ENCODE measurements around the gene INSC. TPM values are rescaled to one million over a fixed set of nuclear protein-coding genes. Genes with fewer than 3 reads are reported as not detected.

Gene INSC
- total and polyA plus RNA-seq, 2 donors, result 0.68 to 3.0 TPM

GRCh38 chr11:15238856-15239255 lies 124.1 kb downstream of the INSC start:
- no peaks in the 10 kb centered on the region for H3K36me3 ChIP-seq (ENCODE audit: insufficient read depth)
- H3K4me1 ChIP-seq (ENCODE audit: insufficient read depth), result no peaks in the 10 kb centered on the region
- H3K4me3 ChIP-seq (ENCODE audit: low read depth, low read length), result no peak overlapping the region
- no peak overlapping the region for H3K27ac ChIP-seq (ENCODE audit: low read depth)
- no peak for DNase-seq (ENCODE audit: extremely low spot score)
- 92% methylated on average over 7 of the region's 7 CpGs for WGBS

- Histone ChIP-seq H3K4me1 (ENCODE audit: insufficient read depth) (no peaks in the 10 kb centered on the region), H3K27ac (ENCODE audit: low read depth) (no peak overlapping the region), H3K4me3 (ENCODE audit: low read depth, low read length) (no peak overlapping the region), H3K36me3 (ENCODE audit: insufficient read depth) (no peaks in the 10 kb centered on the region)
- DNase-seq (ENCODE audit: extremely low spot score), result no peak
- 86% methylated on average over 3 of the region's 3 CpGs for WGBS
These were observed 134.0 kb downstream of the INSC start for GRCh38 chr11:15248749-15249148.

GRCh38 chr11:15258433-15259165 lies 143.9 kb downstream of the INSC start:
- WGBS, result 42% methylated on average over 3 of the region's 3 CpGs
- Histone ChIP-seq H3K4me1 (ENCODE audit: insufficient read depth) (no peaks in the 10 kb centered on the region), H3K4me3 (ENCODE audit: low read depth, low read length) (no peak overlapping the region), H3K27ac (ENCODE audit: low read depth) (no peak overlapping the region), H3K36me3 (ENCODE audit: insufficient read depth) (no peaks in the 10 kb centered on the region)
- DNase-seq (ENCODE audit: extremely low spot score), result peak; percentile 25

- H3K36me3 ChIP-seq (ENCODE audit: insufficient read depth), result no peaks in the 10 kb centered on the region
- H3K27ac ChIP-seq (ENCODE audit: low read depth), result no peak overlapping the region
- WGBS, result 91% methylated on average over 1 of the region's 1 CpG
- DNase-seq (ENCODE audit: extremely low spot score), result no peak
- no peak overlapping the region for H3K4me3 ChIP-seq (ENCODE audit: low read depth, low read length)
- H3K4me1 ChIP-seq (ENCODE audit: insufficient read depth), result no peaks in the 10 kb centered on the region
These were observed 152.3 kb downstream of the INSC start for GRCh38 chr11:15266999-15267398.

- Histone ChIP-seq H3K4me1 (ENCODE audit: insufficient read depth) (no peaks in the 10 kb centered on the region), H3K4me3 (ENCODE audit: low read depth, low read length) (no peak overlapping the region), H3K36me3 (ENCODE audit: insufficient read depth) (no peaks in the 10 kb centered on the region), H3K27ac (ENCODE audit: low read depth) (no peak overlapping the region)
- no peak for DNase-seq (ENCODE audit: extremely low spot score)
These were observed 153.9 kb downstream of the INSC start for GRCh38 chr11:15268598-15268997.

GRCh38 chr11:15275141-15275540 lies 160.4 kb downstream of the INSC start:
- Histone ChIP-seq H3K4me1 (ENCODE audit: insufficient read depth) (no peaks in the 10 kb centered on the region), H3K4me3 (ENCODE audit: low read depth, low read length) (no peak overlapping the region), H3K36me3 (ENCODE audit: insufficient read depth) (no peaks in the 10 kb centered on the region), H3K27ac (ENCODE audit: low read depth) (no peak overlapping the region)
- WGBS, result 60% methylated on average over 2 of the region's 2 CpGs
- no peak for DNase-seq (ENCODE audit: extremely low spot score)

- Histone ChIP-seq H3K36me3 (ENCODE audit: insufficient read depth) (no peaks in the 10 kb centered on the region), H3K4me3 (ENCODE audit: low read depth, low read length) (no peak overlapping the region), H3K4me1 (ENCODE audit: insufficient read depth) (no peaks in the 10 kb centered on the region), H3K27ac (ENCODE audit: low read depth) (no peak overlapping the region)
- peak; percentile 23 for DNase-seq (ENCODE audit: extremely low spot score)
- 24% methylated on average over 3 of the region's 3 CpGs for WGBS
These were observed 161.9 kb downstream of the INSC start for GRCh38 chr11:15276621-15277020.

GRCh38 chr11:15278128-15278527 lies 163.4 kb downstream of the INSC start:
- H3K27ac ChIP-seq (ENCODE audit: low read depth), result no peak overlapping the region
- H3K4me1 ChIP-seq (ENCODE audit: insufficient read depth), result no peaks in the 10 kb centered on the region
- H3K4me3 ChIP-seq (ENCODE audit: low read depth, low read length), result no peak overlapping the region
- 69% methylated on average over 5 of the region's 5 CpGs for WGBS
- no peak for DNase-seq (ENCODE audit: extremely low spot score)
- H3K36me3 ChIP-seq (ENCODE audit: insufficient read depth), result no peaks in the 10 kb centered on the region

- Histone ChIP-seq H3K4me3 (ENCODE audit: low read depth, low read length) (no peak overlapping the region), H3K4me1 (ENCODE audit: insufficient read depth) (no peaks in the 10 kb centered on the region), H3K27ac (ENCODE audit: low read depth) (no peak overlapping the region), H3K36me3 (ENCODE audit: insufficient read depth) (no peaks in the 10 kb centered on the region)
- DNase-seq (ENCODE audit: extremely low spot score), result no peak
These were observed 165.7 kb downstream of the INSC start for GRCh38 chr11:15280393-15280792.

GRCh38 chr11:15282754-15283153 lies 168.0 kb downstream of the INSC start:
- no peaks in the 10 kb centered on the region for H3K36me3 ChIP-seq (ENCODE audit: insufficient read depth)
- H3K4me1 ChIP-seq (ENCODE audit: insufficient read depth), result no peaks in the 10 kb centered on the region
- no peak for DNase-seq (ENCODE audit: extremely low spot score)
- 87% methylated on average over 2 of the region's 2 CpGs for WGBS
- no peak overlapping the region for H3K27ac ChIP-seq (ENCODE audit: low read depth)
- H3K4me3 ChIP-seq (ENCODE audit: low read depth, low read length), result no peak overlapping the region

- no peaks in the 10 kb centered on the region for H3K36me3 ChIP-seq (ENCODE audit: insufficient read depth)
- no peak overlapping the region for H3K27ac ChIP-seq (ENCODE audit: low read depth)
- no peaks in the 10 kb centered on the region for H3K4me1 ChIP-seq (ENCODE audit: insufficient read depth)
- no peak for DNase-seq (ENCODE audit: extremely low spot score)
- no peak overlapping the region for H3K4me3 ChIP-seq (ENCODE audit: low read depth, low read length)
- 45% methylated on average over 2 of the region's 2 CpGs for WGBS
These were observed 171.7 kb downstream of the INSC start for GRCh38 chr11:15286465-15286864.

GRCh38 chr11:15288863-15289262 lies 174.1 kb downstream of the INSC start:
- H3K4me1 ChIP-seq (ENCODE audit: insufficient read depth), result no peaks in the 10 kb centered on the region
- H3K36me3 ChIP-seq (ENCODE audit: insufficient read depth), result no peaks in the 10 kb centered on the region
- H3K4me3 ChIP-seq (ENCODE audit: low read depth, low read length), result no peak overlapping the region
- WGBS, result 74% methylated on average over 2 of the region's 2 CpGs
- H3K27ac ChIP-seq (ENCODE audit: low read depth), result no peak overlapping the region
- no peak for DNase-seq (ENCODE audit: extremely low spot score)

- Histone ChIP-seq H3K27ac (ENCODE audit: low read depth) (no peak overlapping the region), H3K4me3 (ENCODE audit: low read depth, low read length) (no peak overlapping the region), H3K4me1 (ENCODE audit: insufficient read depth) (no peaks in the 10 kb centered on the region), H3K36me3 (ENCODE audit: insufficient read depth) (no peaks in the 10 kb centered on the region)
- no peak for DNase-seq (ENCODE audit: extremely low spot score)
- 80% methylated on average over 5 of the region's 5 CpGs for WGBS
These were observed 175.0 kb downstream of the INSC start for GRCh38 chr11:15289723-15290122.

GRCh38 chr11:15291885-15292284 lies 177.2 kb downstream of the INSC start:
- H3K4me1 ChIP-seq (ENCODE audit: insufficient read depth), result no peaks in the 10 kb centered on the region
- no peaks in the 10 kb centered on the region for H3K36me3 ChIP-seq (ENCODE audit: insufficient read depth)
- H3K27ac ChIP-seq (ENCODE audit: low read depth), result no peak overlapping the region
- DNase-seq (ENCODE audit: extremely low spot score), result no peak
- no peak overlapping the region for H3K4me3 ChIP-seq (ENCODE audit: low read depth, low read length)
